CD4-positive, alpha-beta T cell treated with Interleukin-15 for 4 hours (primary cell): ENCODE results near the gene TYMP.

Experiments
- DNase-seq: peaks from one replicate; pipeline ENCODE4 v3.0.0-alpha.2; 2020; ENCODE audit warnings: low spot score

TYMP gene

DNA sequence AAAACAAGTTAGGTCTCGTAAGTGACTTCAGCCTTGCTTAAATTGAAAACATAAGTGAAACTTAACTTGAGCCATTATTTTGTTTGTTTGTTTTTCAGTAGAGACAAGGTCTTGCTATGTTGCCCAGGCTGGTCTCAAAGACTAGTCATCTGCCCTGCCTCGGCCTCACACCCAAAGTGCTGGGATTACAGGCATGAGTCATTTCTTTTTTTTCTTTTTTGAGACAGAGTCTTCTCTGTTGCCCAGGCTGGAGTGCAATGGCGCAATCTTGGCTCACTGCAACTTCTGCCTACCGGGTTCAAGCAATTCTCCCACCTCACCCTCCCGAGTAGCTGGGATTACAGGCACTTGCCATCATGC lies 11.8 kb upstream of the TYMP start:
- peak; percentile 52 for DNase-seq

DNA sequence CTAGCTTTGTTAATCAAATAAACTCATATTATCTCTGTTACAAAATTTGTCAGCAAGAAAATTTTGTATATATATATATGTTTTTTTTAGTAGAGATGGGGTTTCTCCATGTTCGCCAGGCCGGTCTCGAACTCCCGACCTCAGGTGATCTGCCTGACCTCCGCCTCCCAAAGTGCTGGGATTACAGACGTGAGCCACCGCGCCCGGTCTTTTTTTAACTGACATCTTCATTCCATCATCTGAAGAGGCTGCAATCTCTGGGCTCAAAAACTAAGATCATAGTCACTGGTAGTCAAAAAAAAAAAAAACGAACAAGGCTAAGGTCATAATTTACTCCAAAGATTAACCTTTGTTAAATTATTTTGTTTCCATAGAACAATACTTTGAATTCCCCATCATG lies 10.6 kb upstream of the TYMP start:
- no peak for DNase-seq

- no peak for DNase-seq
Observed at GRCh38 chr22:50537765-50538164, 8.0 kb upstream of the TYMP start.

DNA sequence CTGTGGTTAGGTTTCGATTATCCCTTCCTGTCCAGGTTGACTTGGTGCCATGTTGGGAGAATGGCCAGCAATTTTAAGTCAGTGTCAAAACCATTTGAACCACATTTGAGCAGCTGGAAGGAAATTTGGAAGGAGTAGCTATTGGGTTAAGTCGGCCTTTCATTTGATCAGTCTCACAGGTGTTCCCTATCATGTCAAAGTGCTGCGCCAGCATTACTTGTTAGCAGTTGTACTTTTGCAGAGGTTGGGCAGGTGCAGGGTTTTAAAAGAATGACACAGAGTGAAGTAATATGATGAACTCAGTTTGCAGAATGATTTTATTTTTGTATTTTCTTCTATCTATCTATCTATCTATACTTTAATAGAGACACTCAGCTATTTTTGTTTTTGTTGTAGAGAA lies 6.4 kb upstream of the TYMP start:
- no peak for DNase-seq

- no peak for DNase-seq
Observed at GRCh38 chr22:50535113-50535512, 5.3 kb upstream of the TYMP start.

DNA sequence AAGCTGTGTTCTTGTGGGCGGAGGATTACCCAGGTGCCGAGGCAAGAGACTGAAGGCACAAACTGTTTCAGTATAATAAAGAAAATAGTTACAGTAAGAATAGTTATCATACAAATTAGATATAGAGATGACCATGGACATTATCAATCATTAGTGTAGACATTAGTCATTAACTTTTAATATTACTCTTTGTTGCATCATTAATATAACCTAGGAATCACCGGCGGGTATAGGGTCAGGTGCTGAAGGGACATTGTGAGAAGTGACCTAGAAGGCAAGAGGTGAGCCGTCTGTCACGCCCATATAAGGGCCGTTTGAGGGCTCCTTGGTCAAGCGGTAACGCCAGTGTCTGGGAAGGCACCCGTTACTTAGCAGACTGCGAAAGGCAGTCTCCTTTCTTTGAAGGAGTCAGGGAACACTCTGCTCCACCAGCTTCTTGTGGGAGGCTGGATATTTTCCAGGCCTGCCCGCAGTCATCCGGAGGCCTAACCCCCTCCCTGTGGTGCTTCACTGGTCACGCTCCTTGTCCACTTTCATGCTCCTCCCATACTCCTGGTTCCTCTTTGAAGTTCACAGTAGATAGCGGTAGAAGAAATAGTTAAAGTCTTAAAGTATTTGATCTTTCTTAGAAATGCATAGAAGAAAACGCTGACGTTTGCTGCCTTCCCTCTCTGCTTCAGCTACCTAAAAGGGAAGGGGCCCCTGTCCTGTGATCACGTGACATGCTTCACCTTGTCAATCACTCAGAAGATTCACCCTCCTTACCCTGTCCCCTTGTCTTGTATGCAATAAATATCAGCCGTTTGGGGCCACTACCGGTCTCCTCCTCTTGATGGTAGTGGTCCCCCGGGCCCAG lies 4.3 kb upstream of the TYMP start:
- DNase-seq, result peak; percentile 38

- no peak for DNase-seq
Observed at GRCh38 chr22:50532824-50533796, 3.3 kb upstream of the TYMP start.

DNA sequence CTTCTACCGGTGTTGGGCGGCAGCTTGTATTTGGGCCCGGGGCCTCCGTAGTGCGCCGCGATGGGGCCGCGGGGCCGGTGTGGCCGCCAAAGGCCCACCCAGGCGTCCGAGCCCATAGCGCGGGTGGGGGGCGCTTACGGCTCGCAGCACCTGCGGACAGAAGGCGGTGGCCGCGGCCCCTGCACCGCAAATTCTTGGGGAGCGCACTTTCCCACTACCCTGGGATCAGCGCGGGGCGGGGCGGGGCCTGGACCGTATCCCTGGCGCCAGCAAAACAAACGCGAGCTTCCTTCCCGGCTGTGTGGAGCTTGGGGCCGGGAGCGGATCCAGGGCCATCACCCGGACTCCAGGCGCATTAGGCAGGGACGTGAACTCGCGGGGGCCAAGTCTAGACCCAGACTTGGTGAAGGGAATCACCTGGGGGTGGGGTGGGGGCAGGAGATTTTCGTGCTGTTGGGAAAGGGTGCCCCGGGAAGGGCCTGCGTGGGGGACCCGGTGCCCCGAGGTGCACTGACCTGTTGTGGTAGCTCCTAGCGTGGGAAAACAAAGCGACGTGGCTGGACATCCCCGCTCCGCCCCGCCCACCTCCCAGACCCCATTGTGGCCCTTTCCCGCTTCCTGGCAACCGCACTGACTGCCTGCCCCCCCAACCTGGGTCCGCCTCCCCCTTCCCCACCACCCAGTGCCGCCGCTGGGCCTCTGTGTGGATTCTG lies 2.3 kb upstream of the TYMP start:
- DNase-seq, result no peak

GRCh38 chr22:50531546-50531961 lies 1.7 kb upstream of the TYMP start:
- DNase-seq, result peak; percentile 67

GRCh38 chr22:50530877-50531545 lies 1.2 kb upstream of the TYMP start:
- peak; percentile 80 for DNase-seq

DNA sequence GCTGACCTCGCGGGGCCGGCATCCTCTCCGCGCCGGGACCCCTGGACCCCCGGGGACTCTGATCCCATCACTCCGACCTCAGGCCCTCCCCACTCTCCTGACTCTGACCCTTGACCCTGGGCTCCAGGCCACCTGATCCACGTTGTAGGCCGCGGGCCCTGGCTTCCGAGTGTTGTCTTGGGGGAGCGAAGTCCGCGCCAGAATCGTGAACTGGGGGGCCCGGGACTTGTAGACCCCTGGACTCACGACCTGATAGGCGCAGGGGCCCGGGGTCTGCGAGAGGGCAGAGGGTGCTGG lies 716 bp upstream of the TYMP start:
- peak; percentile 29 for DNase-seq

DNA sequence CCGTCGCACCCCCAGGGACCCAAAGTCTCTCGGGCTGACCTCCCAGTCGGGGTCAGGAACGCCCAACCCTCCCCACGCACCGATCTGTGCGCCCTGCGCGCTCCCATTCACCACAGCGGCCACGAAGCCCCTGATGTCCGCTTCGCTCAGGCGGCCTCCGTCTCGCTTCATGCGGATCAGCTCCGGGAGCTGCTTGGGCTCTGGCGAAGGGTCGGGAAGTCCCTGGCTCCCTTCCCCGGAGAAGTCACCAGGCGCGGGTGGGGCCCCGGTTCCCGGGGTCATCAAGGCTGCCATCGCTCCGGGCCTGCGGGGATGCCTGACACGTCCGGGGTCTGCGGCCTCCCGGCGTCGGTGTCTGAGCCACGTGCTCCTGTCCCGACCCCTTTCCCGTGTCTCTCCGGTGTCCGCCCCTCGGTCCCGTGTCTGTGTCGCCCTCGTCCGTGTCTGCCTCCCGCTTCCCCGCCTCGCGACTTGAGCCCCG lies 356 bp downstream of the TYMP start:
- no peak for DNase-seq

- no peak for DNase-seq
Observed at GRCh38 chr22:50528682-50529415, 963 bp downstream of the TYMP start.

- DNase-seq, result no peak
Observed at GRCh38 chr22:50527921-50528681, 1.7 kb downstream of the TYMP start.

- DNase-seq, result peak; percentile 47
Observed at GRCh38 chr22:50526834-50527801, 2.7 kb downstream of the TYMP start.

GRCh38 chr22:50526108-50526833 lies 3.5 kb downstream of the TYMP start:
- DNase-seq, result peak; percentile 85

DNA sequence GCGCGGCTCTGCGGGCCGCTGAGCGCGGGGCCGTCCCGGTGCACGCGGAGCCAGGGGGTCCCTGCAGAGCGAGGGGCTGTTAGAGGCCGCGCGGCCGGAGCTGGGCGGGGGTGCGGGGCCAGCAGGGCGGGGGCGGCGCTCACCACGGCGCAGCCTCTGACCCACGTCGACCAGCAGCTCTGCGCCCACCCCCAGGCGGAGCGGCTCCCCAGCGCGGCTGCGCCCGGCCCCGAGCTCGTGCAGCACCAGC lies 4.0 kb downstream of the TYMP start:
- DNase-seq, result no peak

DNA sequence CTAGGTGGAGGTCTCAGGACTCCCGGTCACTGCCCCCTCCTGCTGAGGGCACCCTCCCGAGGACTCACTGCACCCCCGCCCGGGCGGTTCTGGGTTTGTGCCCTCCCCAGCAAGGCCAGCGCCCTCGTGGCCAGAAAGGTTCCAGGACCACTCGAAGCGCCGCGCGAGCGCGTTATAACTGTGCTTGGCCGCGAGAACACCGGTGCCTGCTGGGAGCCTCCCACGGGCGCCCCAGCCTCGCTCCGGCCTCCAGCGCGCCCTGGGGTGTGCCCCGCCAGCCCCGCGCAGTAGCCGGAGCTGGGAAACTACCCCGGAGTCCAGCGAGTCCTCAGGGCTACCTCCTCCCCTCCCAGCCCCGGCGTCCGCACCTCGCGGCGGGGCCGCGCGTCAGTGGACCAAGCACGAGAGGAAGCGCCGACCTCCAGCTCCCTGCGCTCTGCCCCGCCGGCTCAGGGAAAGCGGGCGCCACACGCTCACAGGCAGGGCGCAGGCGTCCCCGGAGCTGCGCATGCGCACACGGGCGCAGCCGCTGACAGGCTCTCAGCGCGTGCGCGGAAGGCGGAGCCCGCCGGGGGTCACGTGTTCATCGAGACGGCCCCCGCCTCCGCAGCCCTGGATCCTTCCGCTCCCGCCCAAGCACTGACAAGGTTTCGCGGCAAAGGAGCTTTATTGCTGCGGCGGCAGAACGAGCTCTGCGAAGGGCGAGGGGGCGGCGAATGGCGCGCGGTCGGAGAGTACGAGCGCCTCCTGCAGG lies 4.5 kb downstream of the TYMP start, which contains the start of gene SCO2:
TSS of gene SCO2 (minus strand) at position 495 of the 754 bp plus-strand sequence. CDS start 1,187 bp downstream, outside the sequence.
- DNase-seq, result peak; percentile 98
